ENCODE measurements around the gene ZFAND3. TPM values are rescaled to one million over a fixed set of nuclear protein-coding genes. Genes with fewer than 3 reads are reported as not detected.

Gene ZFAND3
- polyA plus RNA-seq, 1 donor from 2014 or later, result 19.7 TPM

DNA sequence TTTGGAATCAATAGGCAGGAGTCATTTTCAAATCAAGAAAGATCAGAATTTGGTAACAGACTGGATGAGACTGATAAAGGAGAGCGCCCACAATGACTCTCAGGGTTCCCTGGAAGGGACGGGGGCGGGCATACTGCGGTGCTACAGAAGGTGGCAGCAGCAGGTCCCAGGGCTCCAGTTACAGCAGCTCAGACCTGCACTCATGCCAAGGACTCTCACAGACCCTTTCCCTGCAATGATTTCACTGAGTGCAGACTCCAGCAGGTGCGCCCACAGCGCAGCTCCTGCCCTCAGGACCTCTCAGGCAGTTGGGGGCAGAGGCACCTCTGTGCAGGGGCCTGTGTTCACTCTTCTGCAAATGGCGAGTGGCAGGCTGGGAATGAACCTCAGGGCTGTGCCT, 359.8 kb downstream of the ZFAND3 start:
- Histone ChIP-seq H3K4me3 (ENCODE audit: low read length) (no peak overlapping the region), H3K9ac (ENCODE audit: low read length) (no peak overlapping the region), H3F3A (ENCODE audit: insufficient read depth, low read length, poor library complexity, severe bottlenecking) (peaks cover 3% of the 10 kb centered on the region), H4K20me1 (ENCODE audit: insufficient read depth) (no peaks in the 10 kb centered on the region), H3K9me2 (ENCODE audit: insufficient read depth, low read length) (no peaks in the 10 kb centered on the region), H3K27me3 (ENCODE audit: insufficient read depth, low read depth, low read length) (no peaks in the 10 kb centered on the region), H2AFZ (ENCODE audit: low read depth, low read length) (no peak overlapping the region), H3K27ac (ENCODE audit: low read length) (no peak overlapping the region), H3K79me2 (replicated peaks; ENCODE audit: insufficient read depth, low read length) (no peaks in the 10 kb centered on the region), H3K36me3 (ENCODE audit: insufficient read depth, low read length) (no peaks in the 10 kb centered on the region), H3K9me3 (ENCODE audit: low read length) (no peaks in the 10 kb centered on the region), H3K4me2 (ENCODE audit: low read length) (no peak overlapping the region)
- TF ChIP-seq EZH2 (IDR thresholded peaks at IDR 0.05; ENCODE audit: borderline replicate concordance, insufficient read depth, low read length, poor library complexity, severe bottlenecking) (no peak), MXI1 (conservative IDR thresholded peaks at IDR 0.05; ENCODE audit: poor library complexity, severe bottlenecking) (no peak), POLR2AphosphoS5 (IDR thresholded peaks at IDR 0.05) (no peak), SMC3 (conservative IDR thresholded peaks at IDR 0.05; ENCODE audit: poor library complexity) (no peak), EP300 (conservative IDR thresholded peaks at IDR 0.05; ENCODE audit: poor library complexity, severe bottlenecking) (no peak)
- TF ChIP-seq, protein P1, sequence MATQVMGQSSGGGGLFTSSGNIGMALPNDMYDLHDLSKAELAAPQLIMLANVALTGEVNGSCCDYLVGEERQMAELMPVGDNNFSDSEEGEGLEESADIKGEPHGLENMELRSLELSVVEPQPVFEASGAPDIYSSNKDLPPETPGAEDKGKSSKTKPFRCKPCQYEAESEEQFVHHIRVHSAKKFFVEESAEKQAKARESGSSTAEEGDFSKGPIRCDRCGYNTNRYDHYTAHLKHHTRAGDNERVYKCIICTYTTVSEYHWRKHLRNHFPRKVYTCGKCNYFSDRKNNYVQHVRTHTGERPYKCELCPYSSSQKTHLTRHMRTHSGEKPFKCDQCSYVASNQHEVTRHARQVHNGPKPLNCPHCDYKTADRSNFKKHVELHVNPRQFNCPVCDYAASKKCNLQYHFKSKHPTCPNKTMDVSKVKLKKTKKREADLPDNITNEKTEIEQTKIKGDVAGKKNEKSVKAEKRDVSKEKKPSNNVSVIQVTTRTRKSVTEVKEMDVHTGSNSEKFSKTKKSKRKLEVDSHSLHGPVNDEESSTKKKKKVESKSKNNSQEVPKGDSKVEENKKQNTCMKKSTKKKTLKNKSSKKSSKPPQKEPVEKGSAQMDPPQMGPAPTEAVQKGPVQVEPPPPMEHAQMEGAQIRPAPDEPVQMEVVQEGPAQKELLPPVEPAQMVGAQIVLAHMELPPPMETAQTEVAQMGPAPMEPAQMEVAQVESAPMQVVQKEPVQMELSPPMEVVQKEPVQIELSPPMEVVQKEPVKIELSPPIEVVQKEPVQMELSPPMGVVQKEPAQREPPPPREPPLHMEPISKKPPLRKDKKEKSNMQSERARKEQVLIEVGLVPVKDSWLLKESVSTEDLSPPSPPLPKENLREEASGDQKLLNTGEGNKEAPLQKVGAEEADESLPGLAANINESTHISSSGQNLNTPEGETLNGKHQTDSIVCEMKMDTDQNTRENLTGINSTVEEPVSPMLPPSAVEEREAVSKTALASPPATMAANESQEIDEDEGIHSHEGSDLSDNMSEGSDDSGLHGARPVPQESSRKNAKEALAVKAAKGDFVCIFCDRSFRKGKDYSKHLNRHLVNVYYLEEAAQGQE (IDR thresholded peaks at IDR 0.05; ENCODE audit: borderline replicate concordance), result no peak

DNA sequence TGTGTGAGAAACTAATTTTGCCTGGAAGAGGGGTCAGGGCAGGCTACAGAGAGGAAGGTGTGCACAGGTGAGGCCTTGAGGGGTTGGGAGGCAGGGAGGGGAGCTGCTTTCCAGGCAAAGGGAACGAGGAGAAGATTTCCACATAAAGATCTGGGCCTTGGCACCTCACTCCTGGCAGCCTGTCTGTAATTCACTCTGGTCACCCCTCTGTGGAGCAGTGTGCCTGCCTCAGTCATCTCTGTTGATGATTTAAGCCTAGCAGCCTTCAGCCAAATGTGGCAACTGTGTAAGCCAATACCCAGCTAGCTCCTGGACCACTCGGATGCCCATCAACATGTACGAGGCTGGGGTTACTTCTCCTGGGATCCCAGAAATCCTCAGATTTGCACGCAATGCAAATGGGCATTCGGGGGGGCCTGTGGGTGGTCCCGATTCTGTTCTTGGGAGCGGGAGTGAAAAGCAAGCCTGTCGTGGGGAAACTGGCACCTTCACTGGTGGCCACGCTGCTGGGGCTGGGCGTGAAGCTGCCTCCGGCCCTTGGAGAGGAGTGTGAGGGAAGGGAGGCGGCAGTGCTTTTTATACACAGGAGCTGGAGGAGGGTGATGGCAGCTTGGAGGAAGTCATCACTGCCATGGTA, 360.4 kb downstream of the ZFAND3 start:
- Histone ChIP-seq H4K20me1 (ENCODE audit: insufficient read depth) (no peaks in the 10 kb centered on the region), H3K4me3 (ENCODE audit: low read length) (no peak overlapping the region), H3K4me2 (ENCODE audit: low read length) (no peak overlapping the region), H3K27ac (ENCODE audit: low read length) (no peak overlapping the region), H3K9ac (ENCODE audit: low read length) (no peak overlapping the region), H3K27me3 (ENCODE audit: insufficient read depth, low read depth, low read length) (no peaks in the 10 kb centered on the region), H3K79me2 (replicated peaks; ENCODE audit: insufficient read depth, low read length) (no peaks in the 10 kb centered on the region), H3K9me2 (ENCODE audit: insufficient read depth, low read length) (no peaks in the 10 kb centered on the region), H2AFZ (ENCODE audit: low read depth, low read length) (no peak overlapping the region), H3K36me3 (ENCODE audit: insufficient read depth, low read length) (no peaks in the 10 kb centered on the region), H3K9me3 (ENCODE audit: low read length) (no peaks in the 10 kb centered on the region), H3F3A (ENCODE audit: insufficient read depth, low read length, poor library complexity, severe bottlenecking) (peaks cover 3% of the 10 kb centered on the region)
- TF ChIP-seq RAD21 (conservative IDR thresholded peaks at IDR 0.05) (no peak), MXI1 (conservative IDR thresholded peaks at IDR 0.05; ENCODE audit: poor library complexity, severe bottlenecking) (no peak), SMC3 (conservative IDR thresholded peaks at IDR 0.05; ENCODE audit: poor library complexity) (no peak), POLR2AphosphoS5 (IDR thresholded peaks at IDR 0.05) (no peak), EZH2 (IDR thresholded peaks at IDR 0.05; ENCODE audit: borderline replicate concordance, insufficient read depth, low read length, poor library complexity, severe bottlenecking) (no peak), EP300 (conservative IDR thresholded peaks at IDR 0.05; ENCODE audit: poor library complexity, severe bottlenecking) (no peak), TAF1 (IDR thresholded peaks at IDR 0.05; ENCODE audit: low read depth) (no peak)
- TF ChIP-seq, protein P2, sequence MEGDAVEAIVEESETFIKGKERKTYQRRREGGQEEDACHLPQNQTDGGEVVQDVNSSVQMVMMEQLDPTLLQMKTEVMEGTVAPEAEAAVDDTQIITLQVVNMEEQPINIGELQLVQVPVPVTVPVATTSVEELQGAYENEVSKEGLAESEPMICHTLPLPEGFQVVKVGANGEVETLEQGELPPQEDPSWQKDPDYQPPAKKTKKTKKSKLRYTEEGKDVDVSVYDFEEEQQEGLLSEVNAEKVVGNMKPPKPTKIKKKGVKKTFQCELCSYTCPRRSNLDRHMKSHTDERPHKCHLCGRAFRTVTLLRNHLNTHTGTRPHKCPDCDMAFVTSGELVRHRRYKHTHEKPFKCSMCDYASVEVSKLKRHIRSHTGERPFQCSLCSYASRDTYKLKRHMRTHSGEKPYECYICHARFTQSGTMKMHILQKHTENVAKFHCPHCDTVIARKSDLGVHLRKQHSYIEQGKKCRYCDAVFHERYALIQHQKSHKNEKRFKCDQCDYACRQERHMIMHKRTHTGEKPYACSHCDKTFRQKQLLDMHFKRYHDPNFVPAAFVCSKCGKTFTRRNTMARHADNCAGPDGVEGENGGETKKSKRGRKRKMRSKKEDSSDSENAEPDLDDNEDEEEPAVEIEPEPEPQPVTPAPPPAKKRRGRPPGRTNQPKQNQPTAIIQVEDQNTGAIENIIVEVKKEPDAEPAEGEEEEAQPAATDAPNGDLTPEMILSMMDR (IDR thresholded peaks at IDR 0.05; ENCODE audit: poor library complexity, severe bottlenecking), result no peak
- TF ChIP-seq, protein P1 (IDR thresholded peaks at IDR 0.05; ENCODE audit: borderline replicate concordance), result no peak

All from neural cell (in vitro differentiated cells).